HepG2 (cell line): ENCODE data around the gene UBE2D3. TPM values are rescaled to one million over a fixed set of nuclear protein-coding genes. Genes with fewer than 3 reads are reported as not detected.

Experiments used
- BRF2 ChIP-seq: sonication (generic); formaldehyde crosslinking; IDR thresholded peaks from 2 replicates; pipeline ENCODE4 v1.8.1; 2022; ENCODE audit warnings: mild to moderate bottlenecking, missing genetic modification reagents
- CSRNP1 ChIP-seq: sonication (generic); formaldehyde crosslinking; IDR thresholded peaks from 2 replicates; pipeline ENCODE4 v1.8.1; 2023; ENCODE audit warnings: mild to moderate bottlenecking, missing genetic modification reagents
- FOXJ3 ChIP-seq: sonication (generic); formaldehyde crosslinking; IDR thresholded peaks from 2 replicates; pipeline ENCODE4 v1.4.0; 2020; ENCODE audit warnings: missing genetic modification reagents, mild to moderate bottlenecking, borderline replicate concordance
- GPBP1L1 ChIP-seq: sonication (generic); formaldehyde crosslinking; IDR thresholded peaks from 2 replicates; pipeline ENCODE4 v1.5.0; 2020; ENCODE audit warnings: mild to moderate bottlenecking, missing genetic modification reagents
- GRHL1 ChIP-seq: sonication (generic); formaldehyde crosslinking; conservative IDR thresholded peaks from 2 replicates; pipeline ENCODE4 v1.8.0; 2022; ENCODE audit warnings: missing genetic modification reagents
- KLF15 ChIP-seq: sonication (generic); formaldehyde crosslinking; IDR thresholded peaks from 2 replicates; pipeline ENCODE4 v1.8.1; 2023; ENCODE audit warnings: borderline replicate concordance, mild to moderate bottlenecking, inconsistent platforms, missing genetic modification reagents, mixed read lengths
- KMT2A ChIP-seq: sonication (generic); formaldehyde crosslinking; IDR thresholded peaks from 2 replicates; pipeline ENCODE4 v1.4.0; 2020; ENCODE audit warnings: missing genetic modification reagents
- PHF5A ChIP-seq: IDR thresholded peaks from one replicate; pipeline ENCODE4 v1.6.1; 2018; ENCODE audit warnings: low read depth, missing genetic modification reagents; ENCODE audit not compliant: unreplicated experiment
- PRDM15 ChIP-seq: sonication (generic); formaldehyde crosslinking; IDR thresholded peaks from 2 replicates; pipeline ENCODE4 v1.4.0; 2020; ENCODE audit warnings: missing genetic modification reagents
- SMC3 ChIP-seq: IDR thresholded peaks from 2 replicates; pipeline ENCODE4 v1.6.1; 2011; ENCODE audit warnings: low read length, improper control_type of control experiment
- SP5 ChIP-seq: IDR thresholded peaks from 2 replicates; pipeline ENCODE4 v1.6.1; 2016; ENCODE audit warnings: low read depth, borderline replicate concordance
- ZNF615 ChIP-seq: sonication (generic); formaldehyde crosslinking; IDR thresholded peaks from 2 replicates; pipeline ENCODE4 v1.5.0; 2020; ENCODE audit warnings: mild to moderate bottlenecking, missing genetic modification reagents, borderline replicate concordance
- ZNF784 ChIP-seq: sonication (generic); formaldehyde crosslinking; IDR thresholded peaks from 2 replicates; pipeline ENCODE4 v1.5.1; 2020; ENCODE audit warnings: missing genetic modification reagents, mild to moderate bottlenecking, borderline replicate concordance
- ZNF800 ChIP-seq: sonication (generic); formaldehyde crosslinking; IDR thresholded peaks from 2 replicates; pipeline ENCODE4 v1.4.0; 2020; ENCODE audit warnings: missing genetic modification reagents
- ZSCAN29 ChIP-seq: sonication (generic); formaldehyde crosslinking; conservative IDR thresholded peaks from 2 replicates; pipeline ENCODE4 v1.4.0; 2020; ENCODE audit warnings: mild to moderate bottlenecking, missing genetic modification reagents
- polyA plus RNA-seq, 8 experiments: library from polyadenylated mRNA; depleted of rRNA in 3 of 8; stranded (reverse) in 7 of 8; unstranded in 1 of 8; fragments of >200 nt; fragmentation: Illumina TruSeq in 4 of 8; extraction: Trizol in 4 of 8; gene quantifications; 2 replicates each; pipeline versions ENCODE4 v1.2.1 to v1.2.3, GENCODE V29; 2011 to 2016; ENCODE audit warnings: low read depth in 4 of 8, missing spikeins in 1 of 8, mixed read lengths in 1 of 8; ENCODE audit not compliant: insufficient read depth in 1 of 8
- total RNA-seq, 5 experiments: library from RNA; depleted of rRNA; stranded (reverse); fragments of >200 nt; fragmentation: Illumina TruSeq; extraction: Trizol; gene quantifications; 2 replicates each; pipeline ENCODE4 v1.2.3, GENCODE V29; 2016; ENCODE audit warnings: low read depth in 1 of 5

The UBE2D3 gene
- total and polyA plus RNA-seq, 2 of the 13 experiments (the other 11 are each of a cell fraction or from before 2014, with no cell fraction given): 224 to 293 TPM

GRCh38 chr4:102760645-102761295, 66.6 kb downstream of the UBE2D3 start, which contains the start of gene MANBA (continued):
- TF ChIP-seq CSRNP1 (CRISPR knock-in tag): peak; percentile 91; the same call in 1 of the 2 replicates
- peak; percentile 63; the same call in 1 of the 2 replicates for TF ChIP-seq FOXJ3 (CRISPR knock-in tag)
- TF ChIP-seq KLF15 (CRISPR knock-in tag): peak; percentile 69; the same call in 1 of the 2 replicates
- peak; percentile 95 for TF ChIP-seq KMT2A (CRISPR knock-in tag)
- no peak for TF ChIP-seq GRHL1 (CRISPR knock-in tag)
- TF ChIP-seq PRDM15: no peak
- no peak for TF ChIP-seq GPBP1L1 (CRISPR knock-in tag)
- TF ChIP-seq SP5 (CRISPR knock-in tag): peak; percentile 93
- no peak; the same call in 1 of the 2 replicates for TF ChIP-seq ZNF784 (CRISPR knock-in tag)
- 0 out of 2 replicates have a peak, but pooled peaks have one; percentile 15 for TF ChIP-seq ZSCAN29
- peak; percentile 87; the same call in 1 of the 2 replicates for TF ChIP-seq ZNF800
- TF ChIP-seq BRF2: no peak
- TF ChIP-seq ZNF615 (CRISPR knock-in tag): no peak
- TF ChIP-seq PHF5A: peak; percentile 38
- no peak for TF ChIP-seq SMC3
